Lower leg skin (tissue), 4 donors: ENCODE results near the gene CHST9. TPM values are rescaled to one million over a fixed set of nuclear protein-coding genes. Genes with fewer than 3 reads are reported as not detected.

ENCODE experiments used
- DNase-seq, 2 donors: peaks; one replicate each; pipeline ENCODE4 v3.0.0-alpha.2; 2019; ENCODE audit warnings: low spot score in 2 of 2
- H3K4me3 ChIP-seq: fragments of 200-600 bp; sonication (generic); 2 replicates; pipeline ENCODE4 v1.5.1; 2017; ENCODE audit warnings: mild to moderate bottlenecking, low read depth; ENCODE audit not compliant: poor library complexity, severe bottlenecking
- CTCF ChIP-seq, 3 donors: fragments of 450-650 bp; IDR thresholded peaks; one replicate each; pipeline ENCODE4 v1.5.1; 2016; ENCODE audit warnings: antibody characterized with exemption in 3 of 3, mild to moderate bottlenecking in 3 of 3, moderate library complexity in 2 of 3
- POLR2A ChIP-seq, 2 donors: fragments of 450-650 bp; IDR thresholded peaks; one replicate each; pipeline ENCODE4 v1.6.1; 2016 to 2017; ENCODE audit warnings: antibody characterized with exemption in 2 of 2, mild to moderate bottlenecking in 1 of 2, moderate library complexity in 1 of 2
- WGBS, 2 donors: methylation state at CpG; one replicate each; pipeline ENCODE4 v1.1.5; 2018; 5-methylcytosine and 5-hydroxymethylcytosine counted together
- intact Hi-C: fragments of 100-400 bp; cut with DNase I; formaldehyde crosslinking; loops from one replicate; pipeline ENCODE4 v1.15.0; 2023; ENCODE audit warnings: low total_unique reads
- total RNA-seq, 4 donors: library from RNA; depleted of rRNA; stranded (reverse); fragments of >200 nt; gene quantifications; one replicate each; pipeline ENCODE4 v1.1.0, GENCODE V29; 2016

CHST9 gene
- total RNA-seq, 4 donors from 2014 or later, result 0.06 to 0.20 (median 0.08) TPM; not detected in 1

DNA sequence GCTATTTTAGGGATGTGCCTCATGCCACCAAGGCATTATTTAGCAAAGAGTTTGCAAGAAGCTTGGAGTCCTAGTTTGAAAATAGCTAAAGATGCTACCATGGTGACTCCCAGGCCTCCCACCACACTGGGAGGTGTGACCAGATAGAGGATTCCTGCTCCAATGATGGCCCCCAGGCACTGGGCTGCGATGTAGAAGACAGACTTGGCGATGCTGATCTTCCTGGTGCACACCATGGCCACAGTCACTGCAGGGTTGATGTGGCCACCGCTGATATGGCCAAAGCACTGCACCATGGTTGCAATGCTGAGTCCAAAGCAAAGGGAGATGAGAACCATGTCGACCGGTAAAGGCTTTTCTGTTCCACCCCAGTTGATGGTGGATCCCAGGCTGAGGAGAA is 323.0 kb downstream of the CHST9 start:
- 94 to 95% methylated on average over 5 of the region's 5 CpGs for WGBS, 2 donors
- no peak overlapping the region for H3K4me3 ChIP-seq
- TF ChIP-seq POLR2A (IDR thresholded peaks at IDR 0.05) (no peak), CTCF (IDR thresholded peaks at IDR 0.05) (no peak)
- intact Hi-C loops, result no loop called here
- DNase-seq, result no peak
